Measurements from ENCODE around the gene ST13.

GRCh38 chr22:40876907-40877306, 20.5 kb upstream of the ST13 start:
- no peak for TF ChIP-seq FOSL1 (IDR thresholded peaks at IDR 0.05; ENCODE audit: low read depth)
- TF ChIP-seq, protein P1, sequence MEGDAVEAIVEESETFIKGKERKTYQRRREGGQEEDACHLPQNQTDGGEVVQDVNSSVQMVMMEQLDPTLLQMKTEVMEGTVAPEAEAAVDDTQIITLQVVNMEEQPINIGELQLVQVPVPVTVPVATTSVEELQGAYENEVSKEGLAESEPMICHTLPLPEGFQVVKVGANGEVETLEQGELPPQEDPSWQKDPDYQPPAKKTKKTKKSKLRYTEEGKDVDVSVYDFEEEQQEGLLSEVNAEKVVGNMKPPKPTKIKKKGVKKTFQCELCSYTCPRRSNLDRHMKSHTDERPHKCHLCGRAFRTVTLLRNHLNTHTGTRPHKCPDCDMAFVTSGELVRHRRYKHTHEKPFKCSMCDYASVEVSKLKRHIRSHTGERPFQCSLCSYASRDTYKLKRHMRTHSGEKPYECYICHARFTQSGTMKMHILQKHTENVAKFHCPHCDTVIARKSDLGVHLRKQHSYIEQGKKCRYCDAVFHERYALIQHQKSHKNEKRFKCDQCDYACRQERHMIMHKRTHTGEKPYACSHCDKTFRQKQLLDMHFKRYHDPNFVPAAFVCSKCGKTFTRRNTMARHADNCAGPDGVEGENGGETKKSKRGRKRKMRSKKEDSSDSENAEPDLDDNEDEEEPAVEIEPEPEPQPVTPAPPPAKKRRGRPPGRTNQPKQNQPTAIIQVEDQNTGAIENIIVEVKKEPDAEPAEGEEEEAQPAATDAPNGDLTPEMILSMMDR (IDR thresholded peaks at IDR 0.05 in 2 of 3, conservative IDR thresholded peaks at IDR 0.05 in 1 of 3; ENCODE audit: borderline replicate concordance in 1 of 3, insufficient read depth in 1 of 3, low read depth in 2 of 3, low read length in 2 of 3), result no peak
- no peak for TF ChIP-seq RAD21 (IDR thresholded peaks at IDR 0.05; ENCODE audit: low read depth)
- no peak for TF ChIP-seq POLR2A (IDR thresholded peaks at IDR 0.05; ENCODE audit: borderline replicate concordance, extremely low read depth, insufficient read depth, insufficient read length)
- TF ChIP-seq, protein P2, sequence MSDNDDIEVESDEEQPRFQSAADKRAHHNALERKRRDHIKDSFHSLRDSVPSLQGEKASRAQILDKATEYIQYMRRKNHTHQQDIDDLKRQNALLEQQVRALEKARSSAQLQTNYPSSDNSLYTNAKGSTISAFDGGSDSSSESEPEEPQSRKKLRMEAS (IDR thresholded peaks at IDR 0.05), result no peak
- TF ChIP-seq POLR2AphosphoS5 (IDR thresholded peaks at IDR 0.05; ENCODE audit: low read depth, low read length), result no peak
- no peak for TF ChIP-seq EZH2 (IDR thresholded peaks at IDR 0.05)
- TF ChIP-seq JUND (IDR thresholded peaks at IDR 0.05), result no peak
- TF ChIP-seq EZH2phosphoT487 (IDR thresholded peaks at IDR 0.05; ENCODE audit: borderline replicate concordance), result no peak
- TF ChIP-seq CEBPB (IDR thresholded peaks at IDR 0.05; ENCODE audit: low read depth), result no peak
- TF ChIP-seq ZFX (IDR thresholded peaks at IDR 0.05), result no peak
- TF ChIP-seq REST (IDR thresholded peaks at IDR 0.05; ENCODE audit: low read depth), result no peak

Data from HCT116 (cell line).